HCEC 1CT (cell line): ENCODE measurements around the gene C3orf33.
A peak's percentile ranks its signal among the peaks of the same experiment; 100 is the strongest.

Experiments used
- DNase-seq: peaks from one replicate; pipeline ENCODE4 v3.0.0-alpha.2; 2017

C3orf33 gene

DNA sequence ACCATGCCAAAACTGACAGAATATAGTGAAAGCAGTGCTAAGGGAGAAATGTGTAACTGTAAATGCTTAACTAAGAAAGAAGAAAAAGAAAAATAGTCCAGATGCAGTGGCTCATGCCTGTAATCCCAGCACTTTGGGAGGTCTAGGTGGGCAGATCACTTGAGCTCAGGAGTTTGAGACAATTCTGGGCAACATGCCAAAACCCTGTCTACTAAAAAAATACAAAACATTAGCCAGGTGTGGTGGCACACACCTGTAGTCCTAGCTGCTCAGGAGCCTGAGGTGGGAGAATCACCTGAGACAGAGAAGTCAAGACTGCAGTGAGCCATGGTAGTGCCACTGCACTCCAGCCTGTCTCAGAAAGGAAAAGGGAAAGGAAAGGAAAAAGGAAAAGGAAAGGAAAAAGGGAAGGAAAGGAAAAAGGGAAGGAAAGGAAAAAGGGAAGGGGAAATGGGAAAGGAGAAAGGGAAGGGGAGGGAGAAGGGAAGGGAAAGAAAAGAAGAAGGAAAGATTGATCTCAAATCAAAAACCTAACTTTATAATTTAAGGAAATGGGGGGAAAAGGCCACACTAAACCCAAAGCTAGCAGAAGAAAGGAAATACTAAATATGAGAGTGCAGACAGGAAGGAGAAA, 20.3 kb downstream of the C3orf33 start:
- DNase-seq: no peak

- no peak for DNase-seq
Measured at GRCh38 chr3:155782390-155782953, 23.6 kb downstream of the C3orf33 start.

- DNase-seq: no peak
Measured at GRCh38 chr3:155780291-155780690, 25.8 kb downstream of the C3orf33 start.

GRCh38 chr3:155778462-155778861, 27.6 kb downstream of the C3orf33 start:
- peak; percentile 23 for DNase-seq

- no peak for DNase-seq
Measured at GRCh38 chr3:155772801-155773200, 33.3 kb downstream of the C3orf33 start.

GRCh38 chr3:155771126-155771525, 35.0 kb downstream of the C3orf33 start:
- no peak for DNase-seq

DNA sequence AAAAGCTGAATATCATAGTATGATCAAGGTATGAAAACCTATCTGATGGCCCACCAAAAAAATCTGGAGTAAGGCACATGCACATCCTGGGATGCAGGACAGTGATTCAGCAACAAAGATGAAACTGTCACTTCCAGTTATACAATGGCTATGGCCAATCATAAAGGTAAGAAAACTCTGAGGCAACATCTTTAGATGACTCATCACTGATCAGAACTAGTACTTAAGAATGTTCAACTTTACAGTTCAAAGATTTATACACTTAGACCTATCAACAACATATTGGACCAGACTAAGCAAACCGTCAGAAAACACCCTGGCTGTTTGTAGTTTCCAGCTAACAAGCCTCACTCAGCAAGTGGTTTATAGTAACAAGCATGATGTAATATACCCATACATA, 39.9 kb downstream of the C3orf33 start:
- peak; percentile 34 for DNase-seq

GRCh38 chr3:155763870-155764463, 42.1 kb downstream of the C3orf33 start:
- DNase-seq: no peak

GRCh38 chr3:155760653-155761052, 45.4 kb downstream of the C3orf33 start:
- DNase-seq: no peak

GRCh38 chr3:155757577-155757976, 48.5 kb downstream of the C3orf33 start:
- no peak for DNase-seq

GRCh38 chr3:155753038-155753639, 52.9 kb downstream of the C3orf33 start:
- peak; percentile 49 for DNase-seq

DNA sequence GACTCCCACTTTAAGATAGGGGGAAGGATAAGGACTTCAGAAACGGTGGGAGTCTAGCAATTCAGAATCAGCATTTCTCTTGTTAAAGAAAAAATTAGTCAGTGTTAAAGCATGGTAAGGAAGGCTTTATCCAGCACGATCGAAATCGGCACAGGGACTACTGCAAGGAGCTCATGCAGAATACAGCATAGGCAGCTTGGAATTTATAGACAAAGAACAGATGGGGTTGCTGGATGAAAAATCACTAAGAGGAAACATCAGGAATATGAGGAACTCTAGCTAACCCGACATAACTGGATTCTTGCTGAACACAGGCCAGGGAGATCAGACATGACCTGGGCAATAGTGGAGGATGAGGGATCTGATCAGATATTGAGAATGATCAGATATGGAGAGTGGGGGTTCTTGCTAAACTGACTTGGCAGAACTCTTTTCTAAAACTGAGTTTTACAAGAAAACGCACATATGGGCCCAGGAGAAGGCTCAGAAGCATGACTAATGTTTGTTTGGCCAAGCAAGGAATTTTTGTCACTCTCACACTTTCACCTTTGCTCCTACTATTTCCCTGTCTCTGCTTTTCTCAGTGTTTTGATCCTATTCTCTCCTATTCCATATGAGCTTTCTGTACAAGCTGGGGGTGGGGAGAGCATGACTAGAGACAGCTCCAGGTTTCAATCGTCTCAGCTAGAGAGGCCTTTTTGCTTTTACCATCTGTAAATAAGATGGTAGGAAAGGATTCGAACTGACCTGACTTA, 57.3 kb downstream of the C3orf33 start:
- peak; percentile 32 for DNase-seq

GRCh38 chr3:155747946-155748290, 58.2 kb downstream of the C3orf33 start:
- no peak for DNase-seq

DNA sequence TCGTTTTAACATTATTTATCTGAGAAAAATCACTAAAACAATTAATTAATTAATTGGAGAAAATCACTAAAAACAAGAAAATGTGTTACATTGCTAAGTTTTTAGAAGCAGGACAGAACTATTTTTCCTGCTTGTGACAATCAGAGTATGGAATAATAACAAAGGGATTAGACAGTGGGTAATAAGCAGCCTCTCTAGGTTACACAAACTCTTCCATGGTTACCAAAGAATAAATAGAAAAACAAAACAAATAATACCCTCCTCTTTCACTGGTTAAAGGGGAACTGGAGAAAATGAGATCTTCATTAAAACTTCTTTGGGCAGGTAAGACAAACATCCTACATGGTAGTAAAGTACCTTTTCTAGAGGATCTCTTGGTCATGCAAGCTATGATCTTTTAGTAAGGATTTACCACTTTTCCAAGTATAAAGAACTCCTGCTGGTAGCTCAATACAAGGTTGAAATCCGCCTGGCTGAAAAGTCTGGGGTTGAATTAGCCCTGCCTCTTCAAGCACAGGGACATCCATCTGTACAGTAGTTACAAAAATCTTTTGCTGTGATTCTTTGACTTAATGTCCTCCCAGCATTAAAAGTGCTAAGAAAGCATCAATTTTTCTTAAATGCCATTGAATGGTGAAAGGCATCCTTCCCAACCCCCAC, 58.7 kb downstream of the C3orf33 start:
- DNase-seq: no peak

DNA sequence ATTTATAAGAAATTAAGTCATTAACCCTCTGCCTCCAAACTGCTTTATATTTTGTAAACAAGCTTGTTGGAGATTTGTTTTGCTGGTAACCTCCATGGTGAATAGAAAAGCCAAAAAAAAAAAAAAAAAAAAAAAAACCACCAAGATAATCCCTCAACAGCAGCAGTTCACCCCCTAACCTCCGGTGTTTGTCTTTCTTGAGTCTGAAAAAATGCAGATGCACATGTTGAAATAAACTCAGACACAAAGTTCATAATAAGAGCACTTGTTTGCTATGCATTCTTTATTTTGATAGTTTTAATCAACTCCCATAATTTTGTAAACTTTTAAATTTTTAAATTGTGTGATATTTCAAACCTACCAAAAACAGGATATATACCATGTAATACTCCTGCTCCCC, 59.4 kb downstream of the C3orf33 start:
- no peak for DNase-seq

- DNase-seq: no peak
Measured at GRCh38 chr3:155745795-155746550, 60.1 kb downstream of the C3orf33 start.

GRCh38 chr3:155744626-155745324, 61.3 kb downstream of the C3orf33 start, which contains the start of gene PLCH1:
Gene PLCH1 (minus strand): TSS chr3:155745071. CDS start chr3:155704224, 40,847 bp downstream.
- peak; percentile 15 for DNase-seq

- DNase-seq: no peak
Measured at GRCh38 chr3:155744010-155744625, 62.0 kb downstream of the C3orf33 start.

DNA sequence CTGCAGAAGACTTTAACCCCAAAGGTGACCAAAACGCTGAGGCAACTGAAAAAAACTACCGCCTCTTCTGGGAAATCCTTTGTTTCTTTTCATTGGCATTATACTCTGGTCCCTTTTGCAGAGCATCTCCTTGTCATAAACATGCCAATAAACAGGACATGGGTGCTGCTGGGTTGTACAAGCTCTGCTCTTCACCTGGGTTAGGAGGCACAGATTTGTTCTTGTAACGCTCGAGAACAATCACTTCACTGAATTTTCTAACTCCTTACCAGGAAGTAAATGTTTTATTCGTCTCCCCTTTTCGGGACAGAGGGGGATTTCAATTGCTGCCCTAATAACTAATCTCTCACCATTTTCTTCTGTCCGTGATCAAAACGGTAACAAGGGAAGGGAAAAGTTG, 62.5 kb downstream of the C3orf33 start:
- DNase-seq: no peak

DNA sequence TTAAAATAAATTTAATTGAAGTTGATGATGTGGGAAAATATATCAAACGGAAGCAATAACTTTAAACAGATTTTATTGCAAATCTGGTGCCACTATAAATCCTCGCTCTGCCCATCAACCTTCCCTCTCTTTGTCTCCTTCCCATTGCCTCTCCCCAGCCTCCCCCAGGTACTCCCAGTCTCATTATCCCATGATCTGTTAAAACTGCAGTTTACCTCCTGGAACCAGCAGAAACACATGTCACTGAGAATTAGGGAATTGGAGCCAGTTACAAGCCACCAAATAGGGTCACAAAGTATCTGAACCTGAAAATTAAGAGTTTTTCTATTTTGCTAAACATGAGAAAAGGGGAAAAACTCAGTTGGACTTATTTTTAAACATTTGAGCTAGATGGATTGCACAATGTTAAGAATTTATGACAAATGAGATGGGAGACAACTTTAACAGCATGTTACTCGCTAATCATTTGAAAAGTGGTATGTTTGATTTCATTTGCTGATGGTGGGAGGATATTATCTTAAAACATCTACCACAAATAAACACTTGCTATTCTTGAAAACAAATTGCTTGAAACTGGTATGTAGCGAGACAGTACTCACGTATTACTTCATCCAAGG, 63.6 kb downstream of the C3orf33 start:
- DNase-seq: no peak

DNA sequence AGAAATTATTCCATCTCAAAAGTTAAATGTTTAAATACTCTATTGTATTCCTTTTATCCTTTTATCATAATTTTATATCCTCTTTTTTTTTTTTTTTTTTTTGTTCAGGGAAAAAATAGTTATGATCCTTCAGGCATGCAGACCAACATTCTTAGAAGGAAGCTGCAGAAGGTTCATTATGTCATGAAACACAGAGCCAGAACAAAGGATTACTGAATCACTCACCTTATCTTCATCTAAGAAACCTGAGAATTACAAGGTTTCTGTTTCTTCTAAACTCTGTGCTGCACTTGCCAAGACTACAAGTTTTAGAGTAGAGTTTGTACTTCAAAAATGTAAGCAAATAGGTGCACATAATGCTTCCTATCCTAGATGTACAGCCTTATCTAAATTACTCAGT, 64.5 kb downstream of the C3orf33 start:
- no peak for DNase-seq
